Mononuclear cell (primary cell): Measurements from ENCODE around the gene UBE2E1. TPM values are rescaled to one million over a fixed set of nuclear protein-coding genes. Genes with fewer than 3 reads are reported as not detected.
"Not testable (repeated sequence)": the region's sequence is repeated elsewhere in the genome, so short reads cannot be mapped to it uniquely, and the experiment has no call there.

Experiments
- H3K27me3 ChIP-seq: 2 replicates; pipeline ENCODE4 v1.6.0; 2011; ENCODE audit warnings: low read length, control low read depth; ENCODE audit not compliant: insufficient read depth
- H3K4me1 ChIP-seq: 2 replicates; pipeline ENCODE4 v1.5.1; 2011; ENCODE audit warnings: mild to moderate bottlenecking, low read length, control low read depth; ENCODE audit not compliant: insufficient read depth
- H3K4me3 ChIP-seq: 2 replicates; pipeline ENCODE4 v1.5.1; 2011; ENCODE audit warnings: mild to moderate bottlenecking, low read length, moderate library complexity
- H3K9me3 ChIP-seq: 2 replicates; pipeline ENCODE4 v1.5.1; 2011; ENCODE audit warnings: low read depth, mild to moderate bottlenecking, control low read depth, low read length
- total RNA-seq: library from RNA; depleted of rRNA; stranded (reverse); fragments of >200 nt; gene quantifications from one replicate; pipeline ENCODE4 v1.2.3, GENCODE V29; 2012

UBE2E1 gene
- total RNA-seq, 1 donor, result 113 TPM

- H3K4me3 ChIP-seq, result peak within 1 kb of the TSS; percentile 94
- H3K27me3 ChIP-seq, result no peaks in the 10 kb centered on the region
- H3K9me3 ChIP-seq, result no peaks in the 10 kb centered on the region
- H3K4me1 ChIP-seq, result peaks cover 33% of the 10 kb centered on the region
These were observed 111.3 kb downstream of the UBE2E1 start, which contains the start of the genes NKIRAS1 and RPL15 for GRCh38 chr3:23916886-23917678. TSS of gene NKIRAS1 (minus strand) at chr3:23916990. CDS start at chr3:23910904, 6,086 bp downstream. TSS of gene RPL15 (plus strand) at chr3:23917132. CDS start at chr3:23917860, 728 bp downstream.

GRCh38 chr3:23917679-23918303 is 112.0 kb downstream of the UBE2E1 start:
- Histone ChIP-seq H3K4me1 (peaks cover 33% of the 10 kb centered on the region), H3K4me3 (peak overlapping the region; percentile 94)
- H3K27me3 ChIP-seq, H3K9me3 ChIP-seq: not testable (repeated sequence)

- H3K4me1 ChIP-seq, result peaks cover 33% of the 10 kb centered on the region
- peak overlapping the region; percentile 94 for H3K4me3 ChIP-seq
- H3K9me3 ChIP-seq, H3K27me3 ChIP-seq: not testable (repeated sequence)
These were observed 112.6 kb downstream of the UBE2E1 start for GRCh38 chr3:23918331-23918730.

GRCh38 chr3:23919628-23920027 is 113.9 kb downstream of the UBE2E1 start:
- Histone ChIP-seq H3K4me3 (no peak overlapping the region), H3K9me3 (no peaks in the 10 kb centered on the region), H3K27me3 (no peaks in the 10 kb centered on the region)

GRCh38 chr3:23920151-23920655 is 114.4 kb downstream of the UBE2E1 start:
- H3K9me3 ChIP-seq, result no peaks in the 10 kb centered on the region
- peaks cover 31% of the 10 kb centered on the region for H3K4me1 ChIP-seq
- H3K27me3 ChIP-seq, result no peaks in the 10 kb centered on the region
- H3K4me3 ChIP-seq, result no peak overlapping the region

More at GRCh38 chr3:23919628-23920027, 113.9 kb downstream of the UBE2E1 start:
- peaks cover 33% of the 10 kb centered on the region for H3K4me1 ChIP-seq

GRCh38 chr3:23921052-23921511 is 115.3 kb downstream of the UBE2E1 start:
- peaks cover 22% of the 10 kb centered on the region for H3K4me1 ChIP-seq
- H3K9me3 ChIP-seq, result no peaks in the 10 kb centered on the region
- no peaks in the 10 kb centered on the region for H3K27me3 ChIP-seq
- no peak overlapping the region for H3K4me3 ChIP-seq

- Histone ChIP-seq H3K9me3 (no peaks in the 10 kb centered on the region), H3K4me1 (peaks cover 10% of the 10 kb centered on the region), H3K27me3 (no peaks in the 10 kb centered on the region), H3K4me3 (no peak overlapping the region)
These were observed 118.0 kb downstream of the UBE2E1 start for GRCh38 chr3:23923786-23924185.

- no peaks in the 10 kb centered on the region for H3K9me3 ChIP-seq
- no peak overlapping the region for H3K4me3 ChIP-seq
- peaks cover 6% of the 10 kb centered on the region for H3K4me1 ChIP-seq
- H3K27me3 ChIP-seq, result no peaks in the 10 kb centered on the region
These were observed 120.5 kb downstream of the UBE2E1 start for GRCh38 chr3:23926246-23926645.

GRCh38 chr3:23926736-23927135 is 121.0 kb downstream of the UBE2E1 start:
- H3K27me3 ChIP-seq, result no peaks in the 10 kb centered on the region

GRCh38 chr3:23928524-23928923 is 122.8 kb downstream of the UBE2E1 start:
- H3K9me3 ChIP-seq, result no peaks in the 10 kb centered on the region
- peaks cover 14% of the 10 kb centered on the region for H3K4me1 ChIP-seq
- H3K27me3 ChIP-seq, result no peaks in the 10 kb centered on the region
- H3K4me3 ChIP-seq, result no peak overlapping the region

More at GRCh38 chr3:23926736-23927135, 121.0 kb downstream of the UBE2E1 start:
- peaks cover 10% of the 10 kb centered on the region for H3K4me1 ChIP-seq
- no peak overlapping the region for H3K4me3 ChIP-seq
- no peaks in the 10 kb centered on the region for H3K9me3 ChIP-seq

GRCh38 chr3:23931597-23931996 is 125.8 kb downstream of the UBE2E1 start:
- H3K27me3 ChIP-seq, result no peaks in the 10 kb centered on the region
- H3K4me3 ChIP-seq, result no peak overlapping the region
- no peaks in the 10 kb centered on the region for H3K9me3 ChIP-seq
- peaks cover 14% of the 10 kb centered on the region for H3K4me1 ChIP-seq

GRCh38 chr3:23932571-23932970 is 126.8 kb downstream of the UBE2E1 start:
- Histone ChIP-seq H3K9me3 (no peaks in the 10 kb centered on the region), H3K4me1 (peaks cover 14% of the 10 kb centered on the region), H3K27me3 (no peaks in the 10 kb centered on the region), H3K4me3 (no peak overlapping the region)

- Histone ChIP-seq H3K4me1 (peaks cover 8% of the 10 kb centered on the region), H3K9me3 (no peaks in the 10 kb centered on the region), H3K4me3 (no peak overlapping the region), H3K27me3 (no peaks in the 10 kb centered on the region)
These were observed 128.5 kb downstream of the UBE2E1 start for GRCh38 chr3:23934253-23934652.

- H3K4me1 ChIP-seq, result no peaks in the 10 kb centered on the region
- no peak overlapping the region for H3K4me3 ChIP-seq
- no peaks in the 10 kb centered on the region for H3K9me3 ChIP-seq
- H3K27me3 ChIP-seq, result no peaks in the 10 kb centered on the region
These were observed 131.5 kb downstream of the UBE2E1 start for GRCh38 chr3:23937296-23937695.

- no peaks in the 10 kb centered on the region for H3K4me1 ChIP-seq
- H3K4me3 ChIP-seq, result no peak overlapping the region
- H3K27me3 ChIP-seq, result no peaks in the 10 kb centered on the region
- H3K9me3 ChIP-seq, result no peaks in the 10 kb centered on the region
These were observed 132.9 kb downstream of the UBE2E1 start for GRCh38 chr3:23938688-23939087.
